Measurements from ENCODE around the gene PYGL. TPM values are rescaled to one million over a fixed set of nuclear protein-coding genes. Genes with fewer than 3 reads are reported as not detected.

PYGL gene
- total RNA-seq, 1 donor from 2014 or later, result 27.3 TPM

- no peak overlapping the region for H3K27ac Mint-ChIP-seq
- H3K9me3 Mint-ChIP-seq, result no peaks in the 10 kb centered on the region
- no peaks in the 10 kb centered on the region for H3K4me1 Mint-ChIP-seq (ENCODE audit: unreplicated experiment)
- no peak for DNase-seq (ENCODE audit: extremely low spot score, unreplicated experiment)
- H3K27me3 Mint-ChIP-seq, result peaks cover 6% of the 10 kb centered on the region
- no peak for TF ChIP-seq CTCF (conservative IDR thresholded peaks at IDR 0.05)
- no peaks in the 10 kb centered on the region for H3K36me3 Mint-ChIP-seq
- no peak overlapping the region for H3K4me3 Mint-ChIP-seq
These were observed 35.9 kb upstream of the PYGL start for GRCh38 chr14:50979941-50980850.

- no peak for TF ChIP-seq CTCF (conservative IDR thresholded peaks at IDR 0.05)
These were observed 34.6 kb upstream of the PYGL start for GRCh38 chr14:50978888-50979287.

GRCh38 chr14:50978529-50978871 is 34.2 kb upstream of the PYGL start:
- no peak for TF ChIP-seq CTCF (conservative IDR thresholded peaks at IDR 0.05)
- H3K27ac Mint-ChIP-seq, result no peak overlapping the region
- no peaks in the 10 kb centered on the region for H3K9me3 Mint-ChIP-seq
- H3K4me1 Mint-ChIP-seq (ENCODE audit: unreplicated experiment), result no peaks in the 10 kb centered on the region
- H3K4me3 Mint-ChIP-seq, result no peak overlapping the region
- peaks cover 6% of the 10 kb centered on the region for H3K27me3 Mint-ChIP-seq
- no peaks in the 10 kb centered on the region for H3K36me3 Mint-ChIP-seq
- DNase-seq (ENCODE audit: extremely low spot score, unreplicated experiment), result no peak

More at GRCh38 chr14:50978888-50979287, 34.6 kb upstream of the PYGL start:
- no peak overlapping the region for H3K27ac Mint-ChIP-seq
- H3K27me3 Mint-ChIP-seq, result peaks cover 6% of the 10 kb centered on the region
- no peak for DNase-seq (ENCODE audit: extremely low spot score, unreplicated experiment)
- no peaks in the 10 kb centered on the region for H3K9me3 Mint-ChIP-seq
- no peaks in the 10 kb centered on the region for H3K4me1 Mint-ChIP-seq (ENCODE audit: unreplicated experiment)
- H3K4me3 Mint-ChIP-seq, result no peak overlapping the region
- H3K36me3 Mint-ChIP-seq, result no peaks in the 10 kb centered on the region

- DNase-seq (ENCODE audit: extremely low spot score, unreplicated experiment), result no peak
- no peak overlapping the region for H3K4me3 Mint-ChIP-seq
- no peaks in the 10 kb centered on the region for H3K36me3 Mint-ChIP-seq
- no peak for TF ChIP-seq CTCF (conservative IDR thresholded peaks at IDR 0.05)
- no peaks in the 10 kb centered on the region for H3K9me3 Mint-ChIP-seq
- no peaks in the 10 kb centered on the region for H3K4me1 Mint-ChIP-seq (ENCODE audit: unreplicated experiment)
- peaks cover 6% of the 10 kb centered on the region for H3K27me3 Mint-ChIP-seq
- H3K27ac Mint-ChIP-seq, result no peak overlapping the region
These were observed 33.7 kb upstream of the PYGL start for GRCh38 chr14:50977863-50978528.

GRCh38 chr14:50974118-50974517 is 29.8 kb upstream of the PYGL start:
- TF ChIP-seq CTCF (conservative IDR thresholded peaks at IDR 0.05), result no peak
- H3K4me1 Mint-ChIP-seq (ENCODE audit: unreplicated experiment), result no peaks in the 10 kb centered on the region
- peaks cover 4% of the 10 kb centered on the region for H3K27me3 Mint-ChIP-seq
- DNase-seq (ENCODE audit: extremely low spot score, unreplicated experiment), result no peak
- no peaks in the 10 kb centered on the region for H3K9me3 Mint-ChIP-seq
- H3K36me3 Mint-ChIP-seq, result no peaks in the 10 kb centered on the region
- no peak overlapping the region for H3K4me3 Mint-ChIP-seq
- H3K27ac Mint-ChIP-seq, result no peak overlapping the region
